Right renal cortex interstitium (tissue), 3 donors: ENCODE data around the gene GMNN. TPM values are rescaled to one million over a fixed set of nuclear protein-coding genes. Genes with fewer than 3 reads are reported as not detected.

ENCODE experiments used
- DNase-seq, 3 donors: peaks; one replicate each; pipeline ENCODE4 v3.0.0-alpha.2; 2013; ENCODE audit warnings: low read depth in 3 of 3, low spot score in 2 of 3
- polyA plus RNA-seq, 3 donors: library from polyadenylated mRNA; unstranded; fragments of 120-200 nt; gene quantifications; one replicate each; pipeline ENCODE4 v1.2.1, GENCODE V29; 2013; ENCODE audit not compliant: insufficient read length in 3 of 3

The GMNN gene
- polyA plus RNA-seq, 3 donors: 57.6 to 59.4 (median 58.2) TPM

- DNase-seq: no peak
These were observed 24.8 kb downstream of the GMNN start for GRCh38 chr6:24799541-24799915.

GRCh38 chr6:24802271-24803059 is 27.7 kb downstream of the GMNN start:
- DNase-seq: no peak

- DNase-seq: no peak
These were observed 32.8 kb downstream of the GMNN start for GRCh38 chr6:24807584-24807983.

- no peak for DNase-seq
These were observed 35.0 kb downstream of the GMNN start for GRCh38 chr6:24809728-24810127.

GRCh38 chr6:24818346-24818745 is 43.6 kb downstream of the GMNN start:
- DNase-seq: no peak

- no peak for DNase-seq
These were observed 47.2 kb downstream of the GMNN start for GRCh38 chr6:24821860-24822444.

- no peak for DNase-seq
These were observed 48.0 kb downstream of the GMNN start for GRCh38 chr6:24822696-24823095.

GRCh38 chr6:24823185-24823584 is 48.4 kb downstream of the GMNN start:
- no peak for DNase-seq

- DNase-seq: no peak
These were observed 49.6 kb downstream of the GMNN start for GRCh38 chr6:24824142-24824938.

- DNase-seq: no peak
These were observed 50.4 kb downstream of the GMNN start for GRCh38 chr6:24825130-24825630.

GRCh38 chr6:24827162-24827561 is 52.4 kb downstream of the GMNN start:
- DNase-seq: no peak

GRCh38 chr6:24827970-24828369 is 53.2 kb downstream of the GMNN start:
- no peak for DNase-seq

- DNase-seq: no peak
These were observed 54.9 kb downstream of the GMNN start for GRCh38 chr6:24829657-24830056.

GRCh38 chr6:24831771-24832716 is 57.3 kb downstream of the GMNN start:
- no peak for DNase-seq

GRCh38 chr6:24832794-24833193 is 58.1 kb downstream of the GMNN start:
- no peak for DNase-seq

GRCh38 chr6:24833711-24834386 is 59.1 kb downstream of the GMNN start:
- DNase-seq: no peak
